HG03103 (cell line): Measurements from ENCODE around the gene GCH1.
"Not testable (repeated sequence)": the region's sequence is repeated elsewhere in the genome, so short reads cannot be mapped to it uniquely, and the experiment has no call there.

Experiments used
- ATAC-seq: cut with Tn5 transposase; IDR thresholded peaks from one replicate; pipeline ENCODE4 v1.9.1; 2021; ENCODE audit warnings: low read depth; ENCODE audit not compliant: unreplicated experiment

Gene GCH1

DNA sequence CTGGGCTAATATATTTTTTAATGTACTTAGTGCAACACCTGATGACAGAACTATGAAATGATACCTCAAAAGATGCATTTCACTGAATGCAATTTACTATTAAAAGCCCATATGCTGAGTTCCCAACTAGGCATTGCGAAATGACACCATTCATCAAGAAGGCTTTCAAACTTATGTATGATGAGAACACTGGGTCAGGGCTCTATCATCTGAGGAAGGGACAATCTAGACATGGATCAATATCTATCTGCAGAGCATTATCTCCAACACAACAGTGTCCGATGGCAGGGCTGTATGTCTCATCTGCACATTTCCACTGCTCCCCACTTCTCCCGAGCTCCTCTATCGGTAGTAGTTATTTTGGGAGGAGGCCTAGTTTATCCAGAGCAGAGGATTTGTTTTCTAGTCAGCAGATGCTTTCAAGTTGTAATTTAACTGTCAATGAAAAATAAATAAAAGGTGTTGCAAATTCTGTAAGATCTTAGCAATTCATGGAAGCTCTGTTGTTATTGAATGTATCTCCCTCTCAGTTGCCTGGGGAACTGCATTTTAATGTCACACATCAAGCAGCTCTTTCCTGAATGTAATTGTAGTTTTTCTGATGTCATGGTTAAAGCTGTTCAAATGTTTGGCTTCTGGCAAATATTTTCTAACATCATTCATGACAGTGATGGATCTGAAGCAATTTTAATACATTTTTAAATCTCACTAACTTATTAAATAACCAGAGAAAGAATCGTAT is 7.4 kb upstream of the GCH1 start:
- ATAC-seq: no peak

GRCh38 chr14:54908973-54909372 is 6.3 kb upstream of the GCH1 start:
- not testable (repeated sequence) for ATAC-seq

- ATAC-seq: no peak
Observed at GRCh38 chr14:54908190-54908589, 5.6 kb upstream of the GCH1 start.

GRCh38 chr14:54906075-54906474 is 3.4 kb upstream of the GCH1 start:
- ATAC-seq: no peak

GRCh38 chr14:54902143-54902520 is 494 bp downstream of the GCH1 start:
- ATAC-seq: peak; percentile 48

DNA sequence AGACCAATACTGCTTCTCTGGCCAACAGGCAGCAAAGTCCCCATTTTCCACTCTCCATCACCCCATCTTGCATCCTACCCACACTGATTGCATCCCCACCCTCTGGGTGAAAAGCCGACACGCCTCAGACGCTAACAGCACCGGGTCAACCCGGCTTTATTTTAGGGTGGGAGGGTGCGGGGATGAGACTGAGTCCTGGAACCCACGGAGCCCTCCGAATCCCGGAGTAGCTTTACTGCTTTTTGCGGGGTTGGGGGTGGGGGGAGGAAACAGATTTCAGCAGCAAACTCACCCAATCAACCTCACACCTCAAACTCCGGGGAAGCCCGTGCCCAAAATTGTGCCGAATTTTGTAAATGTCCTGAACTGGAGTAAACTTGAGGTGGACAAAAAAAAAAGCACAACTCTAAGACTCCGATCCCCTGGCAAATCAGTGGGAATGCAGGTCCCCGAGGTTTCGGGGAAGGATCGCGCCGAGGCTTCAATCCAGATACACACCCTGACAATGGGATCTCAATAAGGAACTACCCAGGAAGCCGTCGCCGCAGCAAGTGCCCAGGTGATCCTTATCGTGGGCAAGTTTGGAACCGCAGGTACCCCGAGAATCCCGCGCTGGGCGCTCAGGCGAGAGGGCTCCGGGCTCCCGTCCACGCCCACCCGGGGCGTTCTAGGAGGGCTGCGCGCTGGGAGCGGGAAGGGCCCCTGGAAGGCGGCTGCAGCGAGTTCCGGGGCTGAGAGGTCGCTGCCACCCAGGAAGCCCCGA is 1.1 kb downstream of the GCH1 start:
- no peak for ATAC-seq

DNA sequence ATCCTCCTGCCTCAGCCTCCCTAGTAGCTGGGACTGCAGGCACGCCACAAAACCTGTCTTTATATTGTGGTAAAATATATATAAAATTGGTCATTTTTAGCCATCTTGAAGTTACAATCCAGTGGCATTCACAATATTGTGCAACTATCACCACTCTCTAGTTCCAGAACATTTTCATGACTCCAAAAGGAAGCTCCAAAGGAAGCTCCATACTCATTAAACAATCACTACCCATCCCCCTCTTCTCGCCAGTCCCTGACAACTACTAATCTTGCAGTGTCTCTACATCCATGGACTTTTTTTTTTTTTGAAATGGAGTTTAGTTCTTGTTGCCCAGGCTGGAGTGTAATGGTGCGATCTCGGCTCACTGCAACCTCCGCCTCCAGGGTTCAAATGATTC is 3.1 kb downstream of the GCH1 start:
- no peak for ATAC-seq

DNA sequence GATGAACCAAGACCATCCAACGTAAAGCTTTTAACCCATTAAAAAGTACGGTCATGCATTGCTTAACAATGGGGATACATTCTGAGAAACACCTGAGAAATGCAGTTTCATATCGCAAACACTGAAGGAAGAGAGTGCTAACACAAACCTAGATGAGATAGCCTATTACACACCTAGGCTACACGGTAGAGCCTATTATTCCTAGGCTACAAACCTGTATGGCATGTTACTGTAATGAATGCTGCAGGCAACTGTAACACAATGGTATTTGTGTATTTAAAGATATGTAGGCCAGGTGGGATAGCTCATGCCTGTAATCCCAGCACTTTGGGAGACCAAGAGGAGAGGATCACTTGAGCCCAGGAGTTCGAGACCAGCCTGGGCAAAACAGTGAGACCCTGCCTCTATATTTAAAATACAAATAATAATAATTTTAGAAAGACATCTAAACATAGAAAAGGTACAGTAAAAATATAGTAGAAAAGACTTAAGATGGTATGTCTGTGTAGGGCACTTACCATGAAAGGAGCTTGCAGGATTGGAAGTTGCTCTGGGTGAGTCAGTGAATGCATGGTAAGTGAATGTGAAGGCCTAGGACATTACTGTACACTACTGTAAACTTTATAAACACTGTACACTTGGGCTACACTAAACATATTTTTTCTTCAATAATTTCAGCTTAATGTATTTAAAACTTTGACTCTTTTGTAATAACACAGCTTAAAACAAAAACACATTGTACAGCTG is 4.6 kb downstream of the GCH1 start:
- ATAC-seq: not testable (repeated sequence)

DNA sequence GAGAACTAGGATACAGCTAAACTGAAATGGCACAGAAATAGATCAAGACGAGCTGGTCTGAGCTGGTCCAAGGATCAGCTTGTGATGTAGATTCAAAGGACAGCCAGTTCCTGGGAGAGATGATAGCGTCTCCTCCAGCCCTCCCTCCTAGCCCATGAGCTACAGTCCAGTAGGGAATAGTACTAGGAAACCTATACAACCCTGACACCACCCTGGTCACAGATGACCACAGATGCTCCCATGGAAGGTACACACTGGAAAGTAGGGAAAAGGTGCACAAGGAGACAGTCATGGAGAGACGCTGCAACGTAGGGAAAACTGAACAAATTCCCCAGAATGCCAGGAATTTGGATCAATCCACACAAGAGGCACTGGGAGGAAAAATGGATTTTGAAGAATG is 6.9 kb downstream of the GCH1 start:
- ATAC-seq: no peak

GRCh38 chr14:54894995-54895394 is 7.6 kb downstream of the GCH1 start:
- ATAC-seq: no peak

DNA sequence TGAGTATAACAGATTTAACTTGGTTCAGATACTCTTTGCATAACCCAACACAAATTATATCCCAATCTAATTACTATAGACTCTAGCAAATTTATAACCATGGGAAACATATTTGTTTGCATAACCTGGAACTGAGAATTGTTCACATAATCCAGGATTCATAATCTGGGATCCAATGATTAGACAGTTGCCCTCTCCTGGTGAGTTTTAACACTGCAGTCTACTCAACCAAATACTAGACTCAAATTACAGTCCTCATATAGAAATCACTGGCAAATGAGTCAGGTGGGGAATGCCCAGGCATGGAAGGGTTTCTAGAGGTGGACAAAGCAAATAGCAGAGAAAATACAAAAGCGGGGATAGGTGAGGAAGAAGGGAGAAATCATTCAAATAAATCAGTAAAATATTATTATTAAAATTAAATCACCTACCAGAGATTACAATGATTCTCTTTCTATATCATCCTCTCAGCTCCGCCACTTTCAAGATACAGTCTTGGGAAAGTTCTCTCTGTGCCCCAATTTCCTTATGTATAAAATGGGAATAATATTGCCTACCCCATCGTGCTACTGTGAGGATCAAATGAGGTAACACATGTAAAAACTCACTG is 9.4 kb downstream of the GCH1 start:
- ATAC-seq: no peak

GRCh38 chr14:54891471-54892245 is 11.0 kb downstream of the GCH1 start:
- no peak for ATAC-seq

DNA sequence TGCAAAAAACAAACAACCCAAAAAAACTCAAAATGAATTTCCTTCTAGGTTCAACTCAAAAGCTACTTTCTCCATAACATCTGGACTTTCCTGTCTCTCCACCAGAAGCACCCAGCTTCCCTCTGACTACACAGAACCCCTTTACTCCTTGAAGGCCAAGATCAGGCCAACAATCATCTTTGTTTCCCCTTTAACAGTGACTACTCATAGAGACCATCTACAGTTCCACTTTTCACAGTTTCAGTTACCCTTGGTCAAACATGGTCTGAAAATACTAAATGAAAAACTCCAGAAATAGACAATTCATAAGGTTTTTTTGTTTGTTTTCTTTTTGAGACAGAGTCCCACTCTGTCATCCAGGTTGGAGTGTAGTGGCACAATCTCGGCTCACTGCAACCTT is 11.8 kb downstream of the GCH1 start:
- peak; percentile 84 for ATAC-seq

- ATAC-seq: no peak
Observed at GRCh38 chr14:54889919-54890318, 12.7 kb downstream of the GCH1 start.

DNA sequence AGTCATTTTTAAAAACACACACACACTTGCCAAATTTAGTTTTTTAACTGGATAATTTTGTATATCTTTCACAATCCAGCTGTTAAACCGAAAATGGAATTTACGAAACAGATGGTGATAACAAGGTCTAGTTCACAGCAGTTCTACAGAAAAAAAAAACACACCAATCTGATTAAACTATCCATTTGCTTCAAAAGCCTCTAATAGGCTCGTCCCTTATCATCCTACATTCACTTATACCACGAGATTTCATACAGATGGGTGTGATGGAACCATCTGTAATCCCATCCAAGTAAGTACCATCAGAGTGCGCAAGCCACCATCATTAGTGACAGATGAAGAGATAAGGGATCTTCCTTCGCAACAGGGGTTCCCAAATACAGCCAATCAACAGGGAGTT is 20.1 kb downstream of the GCH1 start:
- no peak for ATAC-seq

GRCh38 chr14:54881761-54882401 is 20.7 kb downstream of the GCH1 start:
- ATAC-seq: peak; percentile 40

- peak; percentile 42 for ATAC-seq
Observed at GRCh38 chr14:54881235-54881760, 21.3 kb downstream of the GCH1 start.

GRCh38 chr14:54877703-54878021 is 25.0 kb downstream of the GCH1 start:
- no peak for ATAC-seq

GRCh38 chr14:54877015-54877702 is 25.5 kb downstream of the GCH1 start:
- ATAC-seq: no peak
